ENCODE results near the gene SIN3B. TPM values are rescaled to one million over a fixed set of nuclear protein-coding genes. Genes with fewer than 3 reads are reported as not detected.
A peak's percentile ranks its signal among the peaks of the same experiment; 100 is the strongest.

SIN3B gene
- polyA plus RNA-seq, 3 donors, result 7.2 to 154 (median 10.2) TPM

DNA sequence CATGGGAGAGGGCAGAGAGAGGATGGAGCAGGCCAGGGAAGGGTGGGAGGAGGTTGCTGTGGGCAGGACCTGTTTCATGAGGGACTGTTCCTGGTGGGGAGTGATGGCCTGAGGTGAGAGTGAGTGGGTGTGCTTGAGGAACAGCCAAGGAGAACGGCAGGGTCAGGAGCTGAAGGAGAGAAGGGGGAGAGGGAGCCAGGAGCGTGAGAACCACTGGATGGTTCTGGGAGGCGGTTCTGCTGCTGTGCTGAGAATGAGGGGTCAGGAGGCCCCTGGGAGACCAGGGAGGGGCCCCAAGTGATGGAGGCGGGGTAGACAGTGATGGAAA, 7.8 kb downstream of the SIN3B start:
- peaks cover 71 to 83% of the 10 kb centered on the region in 2 donors for H3K36me3 ChIP-seq (replicated peaks in 1 of 2; ENCODE audit: control insufficient read depth in 1 of 2, insufficient read depth in 2 of 2, low read length in 2 of 2)
- no peak overlapping the region for H3K9ac ChIP-seq (ENCODE audit: insufficient read depth, low read length, poor library complexity, severe bottlenecking)
- peaks cover 40% of the 10 kb centered on the region for H4K20me1 ChIP-seq (ENCODE audit: insufficient read depth, low read length)
- 98% methylated on average over 4 of the region's 4 CpGs for WGBS (ENCODE audit: insufficient coverage)
- DNase-seq, result no peak
- H3K9me3 ChIP-seq (replicated peaks in 1 of 2; ENCODE audit: control insufficient read depth in 1 of 2, insufficient read depth in 1 of 2, low read length in 2 of 2), result no peaks in the 10 kb centered on the region
- peaks cover 15% of the 10 kb centered on the region for H3K79me2 ChIP-seq (ENCODE audit: insufficient read depth, low read length)
- no peak overlapping the region for H3K4me3 Mint-ChIP-seq
- peak overlapping the region in 6 of 7 donors; percentile 79 to 88 (median 84) for H3K27ac Mint-ChIP-seq
- no peak overlapping the region for H2AFZ ChIP-seq (ENCODE audit: insufficient read depth, low read depth, low read length, poor library complexity, severe bottlenecking)
- no peak overlapping the region for H3K4me3 ChIP-seq (replicated peaks in 1 of 3; ENCODE audit: low read depth in 2 of 3, low read length in 3 of 3)
- H3K36me3 Mint-ChIP-seq, result peaks cover 77 to 97% of the 10 kb centered on the region in 2 donors
- peaks cover 0 to 2% (median 1%) of the 10 kb centered on the region in 3 donors for H3K27me3 Mint-ChIP-seq (ENCODE audit: low read depth in 3 of 3)
- H3K9me3 Mint-ChIP-seq, result peaks cover 0 to 1% (median 0%) of the 10 kb centered on the region in 7 donors
- intact Hi-C loops (cut with micrococcal nuclease), result no loop called here
- peaks cover 41 to 42% of the 10 kb centered on the region in 2 donors for H3K4me1 ChIP-seq (ENCODE audit: control insufficient read depth in 1 of 2, insufficient read depth in 2 of 2, low read length in 2 of 2)
- TF ChIP-seq, protein P1, sequence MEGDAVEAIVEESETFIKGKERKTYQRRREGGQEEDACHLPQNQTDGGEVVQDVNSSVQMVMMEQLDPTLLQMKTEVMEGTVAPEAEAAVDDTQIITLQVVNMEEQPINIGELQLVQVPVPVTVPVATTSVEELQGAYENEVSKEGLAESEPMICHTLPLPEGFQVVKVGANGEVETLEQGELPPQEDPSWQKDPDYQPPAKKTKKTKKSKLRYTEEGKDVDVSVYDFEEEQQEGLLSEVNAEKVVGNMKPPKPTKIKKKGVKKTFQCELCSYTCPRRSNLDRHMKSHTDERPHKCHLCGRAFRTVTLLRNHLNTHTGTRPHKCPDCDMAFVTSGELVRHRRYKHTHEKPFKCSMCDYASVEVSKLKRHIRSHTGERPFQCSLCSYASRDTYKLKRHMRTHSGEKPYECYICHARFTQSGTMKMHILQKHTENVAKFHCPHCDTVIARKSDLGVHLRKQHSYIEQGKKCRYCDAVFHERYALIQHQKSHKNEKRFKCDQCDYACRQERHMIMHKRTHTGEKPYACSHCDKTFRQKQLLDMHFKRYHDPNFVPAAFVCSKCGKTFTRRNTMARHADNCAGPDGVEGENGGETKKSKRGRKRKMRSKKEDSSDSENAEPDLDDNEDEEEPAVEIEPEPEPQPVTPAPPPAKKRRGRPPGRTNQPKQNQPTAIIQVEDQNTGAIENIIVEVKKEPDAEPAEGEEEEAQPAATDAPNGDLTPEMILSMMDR (IDR thresholded peaks at IDR 0.05), result no peak
- H3K27me3 ChIP-seq (ENCODE audit: control insufficient read depth in 2 of 2, insufficient read depth in 2 of 2, low read length in 2 of 2), result no peaks in the 10 kb centered on the region
- peak overlapping the region in 1 of 2 donors; percentile 84 for H3K27ac ChIP-seq (ENCODE audit: low read depth in 1 of 2, low read length in 2 of 2)
- H3K4me1 Mint-ChIP-seq, result peaks cover 37% of the 10 kb centered on the region
- H3K4me2 ChIP-seq (replicated peaks; ENCODE audit: extremely low read depth, low read length, poor library complexity, severe bottlenecking), result no peak overlapping the region

DNA sequence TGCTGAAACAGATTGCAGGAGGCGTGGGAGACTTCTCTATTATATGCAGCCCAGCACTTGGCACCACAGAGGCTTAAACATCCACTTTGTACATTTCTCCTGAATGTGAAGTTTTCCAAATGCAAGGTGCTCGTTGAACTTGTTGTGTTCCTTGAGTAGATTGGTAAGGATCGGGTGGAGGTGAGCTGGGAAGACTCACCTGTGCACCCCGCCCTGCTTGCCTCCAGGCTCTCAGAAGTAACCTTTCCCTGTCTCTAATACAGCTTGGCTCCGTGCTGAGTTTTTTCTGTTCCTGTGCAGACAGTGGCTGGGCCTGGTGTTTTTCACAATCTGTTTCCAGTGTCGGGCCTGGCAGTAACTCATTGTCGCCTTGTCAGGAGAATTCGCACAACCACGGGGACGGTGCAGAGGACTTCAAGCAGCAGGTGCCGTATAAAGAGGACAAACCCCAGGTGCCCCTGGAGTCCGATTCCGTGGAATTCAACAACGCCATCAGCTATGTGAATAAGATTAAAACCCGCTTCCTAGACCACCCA, 12.3 kb downstream of the SIN3B start:
- no peak for DNase-seq
- Mint-ChIP-seq H3K4me3 (no peak overlapping the region), H3K36me3 (peaks cover 95 to 100% of the 10 kb centered on the region in 2 donors), H3K27me3 (ENCODE audit: low read depth in 3 of 3) (peaks cover 0 to 2% (median 1%) of the 10 kb centered on the region in 3 donors), H3K4me1 (peaks cover 6% of the 10 kb centered on the region), H3K9me3 (peaks cover 0 to 2% (median 0%) of the 10 kb centered on the region in 7 donors), H3K27ac (no peak overlapping the region)
- no peak overlapping the region for H3K4me2 ChIP-seq (replicated peaks; ENCODE audit: extremely low read depth, low read length, poor library complexity, severe bottlenecking)
- peaks cover 88 to 100% of the 10 kb centered on the region in 2 donors for H3K36me3 ChIP-seq (replicated peaks in 1 of 2; ENCODE audit: control insufficient read depth in 1 of 2, insufficient read depth in 2 of 2, low read length in 2 of 2)
- H3K4me1 ChIP-seq (ENCODE audit: control insufficient read depth in 1 of 2, insufficient read depth in 2 of 2, low read length in 2 of 2), result peaks cover 4% of the 10 kb centered on the region in 2 donors
- 99% methylated on average over 12 of the region's 15 CpGs for WGBS (ENCODE audit: insufficient coverage)
- no peak overlapping the region for H3K27ac ChIP-seq (ENCODE audit: low read depth in 1 of 2, low read length in 2 of 2)
- H4K20me1 ChIP-seq (ENCODE audit: insufficient read depth, low read length), result peaks cover 62% of the 10 kb centered on the region
- H3K4me3 ChIP-seq (replicated peaks in 1 of 3; ENCODE audit: low read depth in 2 of 3, low read length in 3 of 3), result no peak overlapping the region
- H2AFZ ChIP-seq (ENCODE audit: insufficient read depth, low read depth, low read length, poor library complexity, severe bottlenecking), result no peak overlapping the region
- no peak overlapping the region for H3K9ac ChIP-seq (ENCODE audit: insufficient read depth, low read length, poor library complexity, severe bottlenecking)
- intact Hi-C loops (cut with micrococcal nuclease), result no loop called here
- TF ChIP-seq, protein P1 (IDR thresholded peaks at IDR 0.05), result no peak
- no peaks in the 10 kb centered on the region for H3K27me3 ChIP-seq (ENCODE audit: control insufficient read depth in 2 of 2, insufficient read depth in 2 of 2, low read length in 2 of 2)
- H3K79me2 ChIP-seq (ENCODE audit: insufficient read depth, low read length), result peaks cover 16% of the 10 kb centered on the region
- H3K9me3 ChIP-seq (replicated peaks in 1 of 2; ENCODE audit: control insufficient read depth in 1 of 2, insufficient read depth in 1 of 2, low read length in 2 of 2), result no peaks in the 10 kb centered on the region

All from CD14-positive monocyte (primary cell).